Muscle layer of duodenum (tissue), 2 donors: ENCODE data around the gene CDKN1C.
A peak's percentile ranks its signal among the peaks of the same experiment; 100 is the strongest.
"Not testable (repeated sequence)": the region's sequence is repeated elsewhere in the genome, so short reads cannot be mapped to it uniquely, and the experiment has no call there.

ENCODE experiments used
- H3K27ac ChIP-seq: one replicate; pipeline ENCODE4 v1.7.0; 2013; ENCODE audit warnings: mild to moderate bottlenecking, low read length
- H3K27me3 ChIP-seq: one replicate; pipeline ENCODE4 v1.7.0; 2013; ENCODE audit warnings: low read depth, mild to moderate bottlenecking, control low read depth, low read length
- H3K36me3 ChIP-seq, 2 donors: one replicate each; pipeline ENCODE4 v1.7.0; 2013; ENCODE audit warnings: low read length in 2 of 2, control low read depth in 1 of 2, mild to moderate bottlenecking in 1 of 2; ENCODE audit not compliant: insufficient read depth in 2 of 2, control insufficient read depth in 1 of 2
- H3K4me1 ChIP-seq, 2 donors: one replicate each; pipeline ENCODE4 v1.7.0; 2013; ENCODE audit warnings: low read length in 2 of 2, mild to moderate bottlenecking in 2 of 2, control low read depth in 1 of 2, moderate library complexity in 1 of 2; ENCODE audit not compliant: insufficient read depth in 2 of 2, control insufficient read depth in 1 of 2
- H3K4me3 ChIP-seq, 2 donors: one replicate each; pipeline ENCODE4 v1.7.0; 2013; ENCODE audit warnings: low read length in 2 of 2, low read depth in 1 of 2, mild to moderate bottlenecking in 1 of 2
- H3K9me3 ChIP-seq, 2 donors: one replicate each; pipeline ENCODE4 v1.7.0; 2013; ENCODE audit warnings: low read length in 2 of 2, control low read depth in 1 of 2, mild to moderate bottlenecking in 1 of 2; ENCODE audit not compliant: control insufficient read depth in 1 of 2
- donor health status: healthy.

The CDKN1C gene

GRCh38 chr11:2912498-2912897, 26.9 kb upstream of the CDKN1C start:
- peaks cover 3% of the 10 kb centered on the region in 2 donors for H3K4me1 ChIP-seq
- H3K27me3 ChIP-seq, result no peaks in the 10 kb centered on the region
- no peak overlapping the region for H3K4me3 ChIP-seq
- peak overlapping the region; percentile 72 for H3K27ac ChIP-seq
- no peaks in the 10 kb centered on the region for H3K36me3 ChIP-seq
- H3K9me3 ChIP-seq, result no peaks in the 10 kb centered on the region

DNA sequence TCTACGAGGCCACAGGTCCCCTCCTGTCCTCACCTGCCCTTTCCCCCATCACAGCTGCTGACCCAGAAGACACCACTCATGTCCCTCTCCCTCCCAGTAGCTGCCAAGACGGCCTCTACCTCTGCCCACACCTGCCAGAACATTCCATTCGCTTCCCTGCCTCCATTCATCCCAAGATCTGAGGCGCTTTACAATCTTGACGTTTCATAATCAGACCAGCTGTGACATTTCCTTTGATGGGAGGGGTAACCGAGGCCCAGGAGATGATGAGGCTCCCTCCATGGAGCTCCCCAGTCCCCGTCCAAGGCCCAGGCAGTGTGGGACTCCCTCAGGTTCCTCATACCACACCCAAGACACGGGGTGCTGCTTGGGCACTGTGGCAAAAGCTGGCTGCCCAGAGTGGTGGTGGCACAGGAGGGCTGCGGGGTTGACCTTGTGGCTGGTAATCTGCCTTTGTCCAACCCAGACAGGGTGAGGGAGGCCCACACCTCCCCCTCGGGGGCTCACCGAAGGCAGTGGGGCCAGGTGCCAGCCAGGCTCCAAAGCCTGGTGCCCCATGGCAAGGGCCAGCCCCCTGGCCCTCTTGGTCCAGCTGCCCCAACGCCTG, 26.3 kb upstream of the CDKN1C start:
- peak overlapping the region; percentile 72 for H3K27ac ChIP-seq
- H3K36me3 ChIP-seq, result no peaks in the 10 kb centered on the region

GRCh38 chr11:2911088-2911784, 25.7 kb upstream of the CDKN1C start:
- Histone ChIP-seq H3K36me3 (no peaks in the 10 kb centered on the region), H3K27me3 (no peaks in the 10 kb centered on the region), H3K27ac (no peak overlapping the region), H3K9me3 (peaks cover 0 to 5% of the 10 kb centered on the region in 2 donors), H3K4me3 (no peak overlapping the region), H3K4me1 (peaks cover 3% of the 10 kb centered on the region in 2 donors)

More for the DNA sequence above, 26.3 kb upstream of the CDKN1C start:
- peaks cover 3% of the 10 kb centered on the region in 2 donors for H3K4me1 ChIP-seq
- peaks cover 0 to 5% of the 10 kb centered on the region in 2 donors for H3K9me3 ChIP-seq
- H3K4me3 ChIP-seq, result no peak overlapping the region
- no peaks in the 10 kb centered on the region for H3K27me3 ChIP-seq

DNA sequence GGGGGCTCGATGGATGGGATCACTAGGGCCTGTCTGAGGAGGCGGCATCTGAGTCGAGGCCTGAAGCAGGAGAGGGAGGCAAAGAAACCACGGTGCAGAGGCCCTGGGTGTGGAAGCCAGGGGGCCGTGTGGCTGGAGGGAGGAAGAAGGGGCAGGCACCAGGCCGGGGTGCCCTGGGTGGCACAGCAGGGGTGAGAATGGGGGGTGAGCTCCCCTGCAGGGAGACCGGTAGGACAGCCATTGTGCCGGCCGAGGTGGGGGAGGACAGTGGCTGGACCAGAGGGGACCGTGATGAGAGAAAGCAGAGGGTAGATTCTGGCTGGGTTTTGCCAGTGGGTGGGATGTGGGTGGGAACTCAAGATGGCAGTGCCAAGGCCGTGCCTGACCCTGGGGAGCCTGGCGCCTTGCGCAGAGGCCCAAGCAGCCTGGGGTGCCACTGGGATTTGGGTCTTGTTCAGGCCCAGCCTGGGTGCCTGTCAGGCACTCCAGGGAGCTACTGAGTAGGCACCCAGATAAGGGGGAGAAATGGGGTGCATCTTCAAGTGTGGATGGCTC, 24.9 kb upstream of the CDKN1C start:
- peaks cover 0 to 5% of the 10 kb centered on the region in 2 donors for H3K9me3 ChIP-seq
- H3K4me3 ChIP-seq, result no peak overlapping the region
- H3K36me3 ChIP-seq, result no peaks in the 10 kb centered on the region
- H3K27ac ChIP-seq, result no peak overlapping the region
- no peaks in the 10 kb centered on the region for H3K27me3 ChIP-seq
- peaks cover 3% of the 10 kb centered on the region in 2 donors for H3K4me1 ChIP-seq

DNA sequence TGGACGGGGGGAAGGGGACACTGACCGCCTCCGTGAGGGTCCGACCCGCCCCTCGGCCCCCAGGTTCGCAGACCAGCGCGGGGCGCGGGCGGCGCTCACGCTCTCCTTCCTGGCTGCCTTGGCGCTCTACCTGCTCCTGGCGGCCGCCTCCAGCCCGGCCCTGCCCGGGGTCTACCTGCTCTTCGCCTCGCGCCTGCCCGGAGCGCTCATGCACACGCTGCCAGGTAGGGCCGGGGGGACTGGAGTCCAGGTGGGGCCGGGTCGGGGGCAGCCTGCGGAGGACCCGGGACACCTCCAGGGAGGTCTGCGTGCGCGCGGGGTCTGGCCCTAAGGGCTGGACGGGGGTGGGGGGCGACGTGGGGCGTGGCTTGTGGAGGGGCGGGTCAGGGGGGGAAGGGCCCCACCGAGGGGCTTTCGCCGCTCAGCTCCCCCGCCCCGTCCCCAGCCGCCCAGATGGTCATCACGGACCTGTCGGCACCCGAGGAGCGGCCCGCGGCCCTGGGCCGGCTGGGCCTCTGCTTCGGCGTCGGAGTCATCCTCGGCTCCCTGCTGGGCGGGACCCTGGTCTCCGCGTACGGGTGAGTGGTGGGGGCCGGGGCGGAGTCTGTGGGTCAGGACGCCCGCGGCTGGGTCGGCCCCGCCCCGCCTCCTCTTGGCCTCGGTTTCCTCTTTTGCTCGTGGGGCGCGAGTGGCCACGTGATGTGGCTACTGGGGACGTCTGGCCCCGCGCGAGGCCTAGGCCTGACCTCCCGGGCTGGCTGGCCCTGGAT, 23.7 kb upstream of the CDKN1C start:
- no peaks in the 10 kb centered on the region for H3K36me3 ChIP-seq
- peaks cover 0 to 5% of the 10 kb centered on the region in 2 donors for H3K9me3 ChIP-seq
- H3K27me3 ChIP-seq, result no peaks in the 10 kb centered on the region
- no peak overlapping the region for H3K27ac ChIP-seq
- H3K4me1 ChIP-seq, result peaks cover 3% of the 10 kb centered on the region in 2 donors
- no peak overlapping the region for H3K4me3 ChIP-seq

GRCh38 chr11:2908130-2908529, 22.6 kb upstream of the CDKN1C start:
- H3K4me3 ChIP-seq, result no peak overlapping the region
- H3K36me3 ChIP-seq, result no peaks in the 10 kb centered on the region
- H3K4me1 ChIP-seq, result peaks cover 0 to 3% of the 10 kb centered on the region in 2 donors
- H3K27me3 ChIP-seq, result no peaks in the 10 kb centered on the region
- peaks cover 0 to 5% of the 10 kb centered on the region in 2 donors for H3K9me3 ChIP-seq
- H3K27ac ChIP-seq, result no peak overlapping the region

DNA sequence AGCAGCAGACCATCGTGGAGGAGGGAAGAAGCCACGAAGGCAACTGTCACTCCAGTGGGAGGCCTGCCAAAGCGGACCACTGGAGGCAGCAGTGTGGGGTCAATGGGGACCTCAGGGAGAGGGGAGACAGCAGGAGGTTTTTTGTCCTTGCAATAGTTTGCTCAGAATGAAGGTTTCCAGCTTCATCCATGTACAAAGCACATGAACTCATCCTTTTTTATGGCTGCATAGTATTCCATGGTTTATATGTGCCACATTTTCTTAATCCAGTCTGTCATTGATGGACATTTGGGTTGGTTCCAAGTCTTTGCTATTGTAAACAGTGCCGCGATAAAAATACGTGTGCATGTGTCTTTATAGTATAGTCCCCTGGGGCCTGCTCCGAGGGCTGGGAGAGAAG, 19.7 kb upstream of the CDKN1C start:
- H3K27ac ChIP-seq, H3K9me3 ChIP-seq, H3K4me3 ChIP-seq: not testable (repeated sequence)

DNA sequence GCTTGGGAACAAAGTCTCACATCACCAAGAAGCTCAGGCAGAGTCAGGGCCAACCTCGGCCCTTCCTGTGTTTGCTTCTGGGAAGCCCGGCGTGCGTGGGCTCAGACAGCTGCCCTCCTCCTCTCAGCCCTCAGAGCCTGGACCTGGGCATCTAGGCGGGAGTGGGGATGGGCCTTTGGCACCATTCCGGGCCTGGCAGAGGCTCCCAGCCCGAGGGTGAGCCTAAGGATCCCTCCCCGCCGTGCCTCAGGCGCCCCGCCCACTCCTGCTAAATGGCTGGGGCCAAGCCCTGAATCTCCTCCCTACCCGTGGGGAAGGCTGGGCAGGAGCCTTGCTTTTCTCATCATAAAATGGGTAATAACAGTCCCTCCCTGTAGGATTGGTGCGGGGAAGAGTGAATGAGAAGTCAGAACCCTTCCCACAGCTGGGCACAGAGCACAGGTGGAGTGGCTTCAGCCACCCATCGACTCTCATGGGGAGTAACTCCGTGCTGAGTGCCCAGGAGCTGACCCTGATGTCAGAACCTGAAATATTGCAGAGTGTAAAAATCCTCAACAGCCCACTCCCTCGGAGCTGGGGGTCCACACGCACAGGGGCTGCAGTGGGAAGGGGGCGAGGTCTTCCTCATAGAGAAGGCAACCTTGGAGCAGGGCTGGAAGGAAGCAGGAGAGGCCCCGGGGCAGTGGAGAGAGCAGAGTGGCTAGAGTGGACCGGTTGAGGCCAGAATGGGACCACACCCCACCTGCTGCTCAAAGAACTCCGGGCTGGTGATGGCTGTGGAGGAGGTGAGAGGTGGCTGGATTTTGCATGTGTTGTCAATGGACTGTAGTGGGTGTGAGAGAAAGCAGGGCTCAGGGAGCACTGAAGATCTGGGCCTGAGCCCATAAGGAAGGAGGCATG, 18.8 kb upstream of the CDKN1C start:
- peaks cover 0 to 5% of the 10 kb centered on the region in 2 donors for H3K9me3 ChIP-seq
- H3K36me3 ChIP-seq, result no peaks in the 10 kb centered on the region
- H3K4me1 ChIP-seq, result peaks cover 6 to 8% of the 10 kb centered on the region in 2 donors
- H3K4me3 ChIP-seq, result peak overlapping the region in 1 of 2 donors; percentile 7
- no peaks in the 10 kb centered on the region for H3K27me3 ChIP-seq
- H3K27ac ChIP-seq, result peak overlapping the region; percentile 78

More for the DNA sequence above, 19.7 kb upstream of the CDKN1C start:
- H3K27me3 ChIP-seq, H3K4me1 ChIP-seq, H3K36me3 ChIP-seq: not testable (repeated sequence)

GRCh38 chr11:2903672-2904011, 18.1 kb upstream of the CDKN1C start:
- Histone ChIP-seq H3K27ac (peak overlapping the region; percentile 78), H3K9me3 (peaks cover 0 to 5% of the 10 kb centered on the region in 2 donors), H3K27me3 (no peaks in the 10 kb centered on the region), H3K36me3 (no peaks in the 10 kb centered on the region), H3K4me1 (peaks cover 3 to 8% of the 10 kb centered on the region in 2 donors), H3K4me3 (no peak overlapping the region)

DNA sequence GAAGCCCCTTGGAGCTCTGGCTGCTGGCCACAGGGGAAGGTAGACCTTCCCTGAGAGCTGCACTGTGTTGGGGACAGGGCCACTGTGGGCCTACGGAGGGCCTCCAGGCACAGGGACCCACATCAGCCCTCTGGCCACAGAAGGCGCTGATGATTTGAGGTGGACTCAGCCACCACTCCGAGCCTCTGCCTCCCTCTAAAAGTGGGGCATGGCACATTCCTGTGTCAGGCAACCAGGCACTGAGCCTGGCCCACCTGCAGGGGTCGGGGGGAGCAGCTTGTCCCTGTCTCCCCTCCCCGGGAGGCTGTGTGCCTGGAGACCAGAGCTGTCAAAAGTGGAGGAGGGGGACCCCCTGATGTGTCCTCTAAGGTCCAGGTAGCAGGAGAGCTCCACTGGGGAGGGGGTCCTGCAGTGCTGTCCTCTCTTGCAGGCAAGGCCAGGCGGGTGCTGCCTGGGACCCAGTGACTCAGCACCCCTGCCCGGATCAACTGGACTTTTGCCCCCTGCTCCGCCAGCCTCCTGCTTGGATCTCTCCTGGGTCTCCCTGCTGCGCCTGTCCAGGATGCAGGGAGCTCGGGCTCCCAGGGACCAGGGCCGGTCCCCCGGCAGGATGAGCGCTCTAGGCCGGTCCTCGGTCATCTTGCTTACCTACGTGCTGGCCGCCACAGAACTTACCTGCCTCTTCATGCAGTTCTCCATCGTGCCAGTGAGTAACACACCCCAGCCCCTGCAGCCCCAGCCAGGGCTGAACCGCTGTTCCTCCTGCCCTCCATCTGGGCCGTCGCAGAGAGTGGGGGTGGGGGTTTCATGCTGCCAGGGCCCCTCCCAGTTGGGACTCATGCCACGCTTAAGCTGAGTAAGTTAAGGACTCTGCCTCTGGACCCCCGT, 17.5 kb upstream of the CDKN1C start:
- Histone ChIP-seq H3K4me3 (peak overlapping the region; percentile 60 to 72), H3K27ac (peak overlapping the region; percentile 78), H3K27me3 (no peaks in the 10 kb centered on the region), H3K9me3 (peaks cover 0 to 5% of the 10 kb centered on the region in 2 donors), H3K36me3 (no peaks in the 10 kb centered on the region), H3K4me1 (peaks cover 6 to 8% of the 10 kb centered on the region in 2 donors)
